ENCODE results near the gene SHISA7.
"Not testable (repeated sequence)": the region's sequence is repeated elsewhere in the genome, so short reads cannot be mapped to it uniquely, and the experiment has no call there.

Gene SHISA7

DNA sequence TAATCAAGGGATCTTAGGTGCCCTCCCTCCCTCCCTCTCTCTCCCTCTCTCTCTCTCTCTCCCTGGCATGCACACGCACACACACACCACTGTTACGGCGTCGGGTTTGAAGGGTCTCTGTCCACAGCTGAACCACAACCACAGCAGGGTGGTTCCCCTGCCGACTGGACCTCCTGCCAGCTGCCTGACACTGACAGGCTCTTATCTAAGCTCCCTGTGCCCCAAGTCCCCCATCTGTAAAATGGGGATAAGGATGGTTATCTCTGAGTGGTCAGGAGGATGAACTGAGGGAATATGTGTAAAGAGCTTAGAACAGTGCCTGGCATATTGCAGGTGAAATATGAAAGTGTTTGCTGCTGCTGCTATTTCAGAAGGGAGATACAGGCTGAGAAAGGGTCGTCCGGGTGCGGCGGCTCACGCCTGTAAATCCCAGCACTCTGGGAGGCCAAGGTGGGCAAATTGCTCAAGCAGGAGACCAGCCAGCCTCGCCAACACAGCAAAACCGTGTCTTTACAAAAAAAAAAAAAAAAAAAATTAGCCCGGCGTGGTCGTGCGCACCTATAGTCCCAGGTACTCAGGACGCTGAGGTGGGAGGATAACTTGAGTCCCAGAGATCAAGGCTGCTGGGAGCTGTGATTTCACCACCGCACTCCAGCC is 852 bp upstream of the SHISA7 start:
- no peak for DNase-seq

DNA sequence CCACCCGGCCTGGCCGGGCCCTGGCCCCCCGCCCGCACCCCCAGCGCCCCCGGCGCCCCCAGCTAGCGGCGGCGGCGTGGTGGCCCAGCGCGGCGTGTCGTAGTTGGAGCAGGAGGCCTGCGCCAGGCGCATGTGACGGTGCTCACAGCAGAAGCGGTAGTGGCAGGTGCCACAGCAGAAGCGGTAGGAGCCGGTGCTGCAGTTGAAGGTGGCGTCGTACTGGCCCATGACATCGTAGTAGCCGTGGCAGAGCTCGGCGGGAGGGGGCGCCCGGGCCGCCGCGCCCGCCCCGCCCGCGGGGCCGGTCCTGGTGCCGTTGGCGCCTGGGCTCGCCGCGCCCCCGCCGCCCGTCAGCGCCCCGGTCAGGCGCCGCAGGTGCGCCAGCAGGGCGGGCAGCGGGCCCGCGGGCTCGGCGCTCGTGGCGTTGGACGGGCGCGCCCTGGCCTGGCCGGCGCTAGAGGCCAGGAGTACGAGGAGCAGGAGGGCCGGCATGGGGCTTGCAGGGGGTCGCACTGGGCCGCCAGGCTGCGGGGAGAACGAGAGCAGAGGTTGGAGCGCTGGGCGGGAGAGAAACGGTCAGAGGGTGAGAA is 633 bp downstream of the SHISA7 start:
- DNase-seq: peak; percentile 39

DNA sequence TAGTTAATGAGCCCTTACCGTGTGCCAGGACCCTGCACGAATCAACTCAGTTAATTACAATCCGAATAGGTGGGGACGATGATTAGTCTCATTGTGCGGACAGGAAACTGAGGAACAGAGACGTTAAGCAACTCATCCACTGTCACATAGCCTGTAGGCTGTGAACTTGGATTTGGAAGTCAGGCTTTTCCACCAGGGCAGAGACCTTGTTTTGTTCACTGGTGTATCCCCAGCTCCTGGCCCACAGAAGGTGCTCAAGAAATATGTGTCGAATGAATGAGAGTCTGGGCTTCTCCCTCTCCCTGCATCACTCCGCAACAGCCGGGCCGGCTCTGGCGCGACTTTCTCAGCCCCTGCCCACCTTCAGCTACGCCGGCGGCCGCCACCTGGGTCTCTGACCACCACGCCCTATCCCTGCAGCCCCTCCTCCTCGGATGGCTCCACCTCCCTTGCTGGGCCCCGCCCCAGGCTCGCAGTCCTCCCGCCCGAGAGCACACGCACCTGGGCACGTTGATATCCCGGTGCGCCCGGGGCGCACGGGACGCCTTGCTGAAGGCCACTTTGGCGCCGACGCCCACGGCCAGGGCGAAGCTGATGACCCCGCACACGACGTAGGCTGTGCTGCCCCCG is 1.3 kb downstream of the SHISA7 start:
- DNase-seq: peak; percentile 74

DNA sequence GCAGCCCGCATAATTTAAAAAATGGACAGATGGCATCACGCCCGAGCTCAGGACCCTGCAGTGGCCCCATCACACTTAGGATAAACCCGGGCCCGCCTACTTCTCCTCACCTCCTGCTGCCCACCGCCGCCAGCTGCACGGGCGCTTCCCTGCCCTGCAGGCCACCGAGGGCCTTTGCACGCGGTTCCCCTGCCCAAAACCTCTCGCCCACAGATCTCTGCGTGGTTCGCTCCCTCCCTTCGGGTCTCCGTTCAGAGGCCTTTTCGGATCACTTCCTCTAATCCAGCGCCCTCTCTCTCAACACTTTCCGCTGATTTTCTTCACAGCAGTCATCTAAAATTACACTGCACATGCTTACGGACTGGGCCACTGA is 1.8 kb downstream of the SHISA7 start:
- DNase-seq: no peak

DNA sequence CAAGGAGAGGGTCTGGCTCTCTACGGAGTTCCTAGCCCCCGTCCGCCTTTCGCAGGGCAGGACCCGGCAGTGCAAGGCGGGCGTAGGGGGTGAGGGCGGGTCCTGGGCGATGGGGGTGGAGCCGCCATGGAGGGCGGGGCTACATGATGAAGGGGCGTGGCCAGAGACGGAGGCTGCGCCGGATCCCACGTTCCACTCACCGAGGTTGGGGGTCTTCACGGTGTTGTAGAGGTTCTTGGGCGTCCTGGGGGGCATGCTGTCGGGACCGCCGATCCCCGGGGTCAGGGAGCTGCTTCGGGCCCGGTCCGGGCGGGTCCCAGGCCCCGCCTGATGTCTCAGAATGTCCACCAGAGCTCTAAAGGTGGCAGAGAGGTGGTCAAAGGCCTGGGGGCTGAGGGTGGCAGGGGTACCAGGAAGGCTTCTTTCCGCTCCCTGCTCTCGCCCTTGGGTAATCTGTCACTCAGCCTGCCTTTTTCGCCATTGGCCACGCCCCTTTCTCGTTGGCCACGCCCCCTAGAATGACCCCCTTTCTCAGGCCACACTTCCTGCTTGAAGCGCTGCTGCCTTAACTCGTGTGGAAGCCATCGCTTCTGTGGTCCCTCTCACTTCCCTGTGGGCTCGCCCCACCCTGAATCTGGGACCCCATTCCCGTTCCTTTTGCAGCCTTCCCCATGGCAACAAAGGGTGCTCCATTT is 2.5 kb downstream of the SHISA7 start:
- DNase-seq: no peak

DNA sequence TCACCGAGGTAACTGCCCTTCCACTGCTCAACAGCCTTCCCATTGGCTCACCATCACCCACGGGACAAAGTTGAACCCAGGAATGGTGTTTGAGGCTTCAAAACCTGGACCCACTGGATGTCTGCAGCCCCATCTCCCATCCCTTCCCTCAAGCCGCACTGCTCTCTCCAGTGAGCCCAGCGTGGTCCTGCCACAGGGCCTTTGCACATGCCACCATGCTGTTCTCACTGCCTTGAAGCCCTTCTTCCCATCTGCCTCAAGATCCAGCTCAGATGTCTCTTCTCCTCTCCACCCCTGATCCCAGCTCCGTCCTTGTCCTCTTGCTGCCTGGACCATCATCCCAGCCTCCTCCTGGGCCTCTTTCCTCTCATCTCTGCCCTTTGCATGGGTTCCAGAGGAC is 4.0 kb downstream of the SHISA7 start:
- DNase-seq: no peak

DNA sequence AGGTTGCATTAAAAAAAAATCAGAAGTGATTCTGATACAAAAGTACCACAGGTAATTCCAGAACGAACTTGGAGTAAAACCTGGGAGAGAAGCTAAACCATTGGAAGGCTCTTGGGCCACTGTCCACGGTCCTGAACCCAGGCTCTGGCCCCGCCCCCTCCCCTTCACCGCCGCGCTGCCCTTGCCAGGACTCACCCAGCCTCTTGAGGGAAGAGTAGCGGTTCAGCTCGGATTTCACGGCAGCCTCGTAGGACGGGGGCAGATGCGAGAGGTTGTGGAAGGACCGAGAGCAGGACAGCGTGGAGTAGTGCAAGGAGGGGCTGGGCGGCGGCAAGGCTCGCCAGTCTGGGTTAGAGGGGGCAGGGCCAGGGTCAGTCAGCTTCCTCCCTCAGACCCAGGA is 5.7 kb downstream of the SHISA7 start:
- peak; percentile 71 for DNase-seq

DNA sequence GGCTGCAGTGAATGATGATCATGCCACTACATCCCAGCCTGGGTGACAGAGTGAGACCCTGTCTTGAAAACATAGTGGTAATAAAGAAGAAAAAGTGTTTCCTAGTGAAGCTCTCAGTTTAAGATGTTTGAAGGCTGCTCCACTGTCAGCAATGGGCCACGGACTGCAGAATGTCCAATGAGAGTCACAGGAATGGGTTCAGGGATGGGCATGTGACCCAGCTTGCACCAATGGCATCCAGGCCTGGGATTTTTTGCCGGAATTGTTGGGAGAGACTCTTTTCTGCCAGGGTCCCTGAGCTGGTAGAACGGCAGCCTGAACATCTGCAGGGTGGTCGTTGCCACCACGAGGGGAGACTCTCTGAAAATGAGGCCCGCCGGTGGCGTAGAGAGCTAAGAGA is 6.3 kb downstream of the SHISA7 start:
- DNase-seq: no peak

DNA sequence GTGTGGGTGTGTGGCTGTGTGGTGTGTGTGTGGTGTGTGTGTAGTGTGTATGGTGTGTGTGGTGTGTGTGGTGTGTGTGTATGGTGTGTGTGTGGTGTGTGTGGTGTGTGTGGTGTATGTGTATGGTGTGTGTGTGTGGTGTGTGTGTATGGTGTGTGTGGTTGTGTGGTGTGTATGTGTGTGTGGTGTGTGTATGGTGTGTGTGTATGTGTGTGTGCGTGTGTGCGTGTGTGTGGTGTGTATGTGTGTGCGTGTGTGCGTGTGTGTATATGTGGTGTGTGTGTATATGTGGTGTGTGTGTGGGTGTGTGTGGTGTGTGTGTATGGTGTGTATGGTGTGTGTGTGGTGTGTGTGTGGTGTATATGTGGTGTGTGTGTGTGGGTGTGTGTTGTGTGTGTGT is 8.1 kb downstream of the SHISA7 start:
- DNase-seq: no peak

DNA sequence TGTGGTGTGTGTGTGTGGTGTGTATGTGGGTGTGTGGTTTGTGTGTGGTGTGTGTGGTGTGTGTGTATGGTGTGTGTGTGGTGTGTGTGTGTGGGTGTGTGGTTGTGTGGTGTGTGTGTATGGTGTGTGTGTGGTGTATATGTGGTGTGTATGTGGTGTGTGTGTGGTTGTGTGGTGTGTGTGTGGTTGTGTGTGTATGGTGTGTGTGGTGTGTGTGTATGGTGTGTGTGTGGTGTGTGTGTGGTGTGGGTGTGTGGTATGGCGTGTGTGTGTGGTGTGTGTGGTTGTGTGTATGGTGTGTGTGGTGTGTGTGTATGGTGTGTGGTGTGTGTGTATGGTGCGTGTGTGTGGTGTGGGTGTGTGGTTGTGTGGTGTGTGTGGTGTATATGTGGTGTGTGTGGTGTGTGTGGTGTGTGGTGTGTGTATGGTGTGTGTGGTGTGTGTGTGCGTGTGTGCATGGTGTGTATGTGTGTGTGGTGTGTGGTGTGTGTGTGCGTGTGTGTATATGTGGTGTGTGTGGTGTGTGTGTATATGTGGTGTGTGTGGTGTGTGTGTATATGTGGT is 8.7 kb downstream of the SHISA7 start:
- DNase-seq: no peak

DNA sequence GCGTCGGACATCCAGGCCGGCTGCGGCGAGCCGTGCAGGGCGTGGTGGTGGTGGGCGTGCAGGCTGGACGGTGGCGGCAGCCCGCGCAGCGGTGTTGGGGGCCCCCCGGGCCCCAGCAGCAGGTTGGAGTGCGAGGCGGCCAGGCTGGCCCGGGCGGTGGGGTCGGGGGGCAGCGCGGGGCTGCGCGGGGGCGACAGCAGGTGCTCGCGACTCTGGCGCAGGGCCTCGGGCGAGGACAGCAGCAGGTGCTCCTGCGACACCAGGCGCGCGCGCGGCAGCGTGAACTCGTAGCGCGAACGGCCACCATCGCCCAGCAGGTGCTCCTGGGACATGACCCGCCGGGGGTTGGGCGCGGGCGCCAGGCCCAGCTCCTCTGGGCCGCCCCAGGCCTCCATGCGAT is 9.8 kb downstream of the SHISA7 start:
- no peak for DNase-seq

DNA sequence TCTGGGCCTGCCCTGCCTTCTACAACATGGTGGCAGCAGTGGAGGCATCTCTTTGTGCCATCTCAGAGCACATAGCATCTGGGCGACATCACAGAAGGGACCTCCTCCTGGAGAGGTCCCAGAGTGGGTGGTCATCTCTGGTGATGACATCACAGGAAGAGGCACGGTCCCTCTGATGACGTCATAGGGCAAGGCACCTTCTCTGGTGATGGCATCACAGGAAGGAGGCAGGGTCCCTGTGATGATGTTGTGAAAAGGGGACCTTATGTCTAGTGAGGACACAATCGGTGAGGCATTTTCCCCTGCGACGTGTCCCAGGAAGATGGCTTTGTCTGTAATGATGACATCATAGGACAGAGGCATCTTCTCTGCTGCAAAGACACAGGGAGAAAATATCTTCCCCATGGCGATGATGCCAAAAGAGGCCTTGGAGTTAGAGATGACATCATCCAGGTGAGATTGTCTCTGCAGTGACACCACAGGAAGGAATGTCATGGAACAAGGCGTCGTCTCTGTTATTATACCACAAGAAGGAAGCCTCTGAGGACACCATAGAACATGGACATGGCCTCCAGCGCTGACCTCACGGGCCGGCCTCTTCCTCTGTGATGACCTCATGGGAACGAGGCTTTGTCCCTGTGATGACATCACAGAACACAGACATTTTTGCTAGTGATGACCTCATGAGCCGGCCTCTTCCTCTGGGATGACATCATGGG is 10.7 kb downstream of the SHISA7 start:
- no peak for DNase-seq

DNA sequence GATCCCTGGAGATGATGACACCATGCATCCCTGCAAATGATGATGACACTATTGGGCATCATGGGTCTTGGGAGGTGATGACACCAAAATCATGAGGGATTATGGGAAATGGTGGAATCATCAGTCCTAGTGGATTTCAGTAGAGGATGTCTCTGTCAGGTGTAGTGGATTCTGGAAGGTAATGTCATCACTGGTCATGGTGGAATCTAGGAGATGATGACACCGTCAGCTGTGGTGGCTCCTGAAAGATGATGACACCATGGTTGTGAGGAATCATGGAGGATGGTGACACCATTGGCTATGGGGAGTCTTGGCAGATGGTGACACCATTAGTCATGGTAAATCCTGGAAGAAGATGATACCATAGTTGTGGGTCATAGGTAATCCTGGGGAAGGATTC is 11.9 kb downstream of the SHISA7 start:
- DNase-seq: no peak

DNA sequence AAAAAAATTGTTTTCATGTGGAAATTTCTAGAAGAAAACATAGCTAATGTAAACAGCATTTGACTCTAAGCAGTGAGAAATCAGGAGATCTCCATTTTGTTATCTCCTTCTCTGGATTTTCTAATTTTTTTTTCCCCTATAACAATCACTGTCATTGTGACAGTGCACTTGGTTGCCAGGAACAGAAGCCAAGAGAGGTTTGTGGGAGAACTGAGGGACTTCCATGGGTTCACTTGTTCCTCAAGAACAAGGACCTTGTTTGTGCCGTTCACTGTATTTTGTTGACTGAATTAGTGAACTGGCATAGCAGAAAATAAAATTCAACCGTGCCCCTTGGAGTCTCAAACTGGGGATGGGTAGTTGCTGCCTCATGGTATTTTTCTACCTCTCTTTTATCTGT is 17.1 kb downstream of the SHISA7 start:
- no peak for DNase-seq

DNA sequence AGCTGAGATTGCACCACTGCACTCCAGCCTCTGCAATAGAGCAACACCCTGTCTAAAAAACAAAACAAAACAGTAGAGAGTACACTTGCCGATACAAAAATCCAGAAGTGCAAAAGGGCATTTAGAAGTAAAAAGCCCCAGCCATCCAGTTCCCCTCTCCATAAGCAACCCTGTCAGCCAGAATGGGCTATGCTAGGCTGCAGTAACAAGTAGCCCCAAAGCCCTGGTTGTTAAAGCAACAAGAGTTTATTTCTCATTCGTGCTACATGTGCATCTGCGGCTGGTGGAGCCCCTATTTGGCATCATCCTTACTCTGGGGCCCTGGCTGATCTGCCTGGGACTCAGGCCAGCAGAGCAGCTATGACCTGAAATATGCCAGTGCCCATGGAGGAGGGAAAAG is 18.6 kb downstream of the SHISA7 start:
- DNase-seq: no peak

DNA sequence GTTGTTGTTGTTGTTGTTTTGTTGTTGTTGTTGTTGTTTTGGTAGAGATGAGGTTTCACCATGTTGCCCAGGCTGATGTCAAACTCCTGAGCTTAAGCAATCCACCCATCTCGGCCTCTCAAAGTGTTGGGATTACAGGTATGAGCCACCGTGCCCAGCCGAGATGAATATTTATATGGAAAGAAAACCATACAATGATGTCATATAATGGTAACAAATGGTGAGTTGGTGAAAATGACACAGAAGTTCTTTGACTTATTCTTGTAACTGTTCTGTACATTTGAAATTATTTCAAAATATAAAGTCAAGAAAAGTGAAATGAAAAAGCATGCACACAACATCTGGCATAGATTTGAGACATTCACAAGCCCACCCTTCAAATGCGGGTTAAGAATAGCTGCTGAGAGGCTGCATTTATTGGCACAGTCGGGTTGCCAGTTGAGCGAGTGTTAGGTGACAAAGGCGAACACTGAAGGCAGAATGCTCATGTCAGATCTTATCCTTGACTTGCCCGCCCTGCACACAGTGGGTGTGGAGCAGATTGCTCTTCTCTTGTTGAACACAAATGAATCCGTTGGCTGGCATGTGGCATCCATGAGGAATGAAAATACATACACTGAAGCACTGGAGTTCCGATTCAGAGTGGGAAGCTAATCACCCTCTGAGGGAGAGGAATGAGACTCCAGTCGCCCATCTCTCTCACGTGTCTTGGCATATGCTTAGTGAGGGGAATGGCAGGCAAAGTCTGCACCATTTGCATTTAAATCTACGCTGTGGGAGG is 19.7 kb downstream of the SHISA7 start:
- no peak for DNase-seq

DNA sequence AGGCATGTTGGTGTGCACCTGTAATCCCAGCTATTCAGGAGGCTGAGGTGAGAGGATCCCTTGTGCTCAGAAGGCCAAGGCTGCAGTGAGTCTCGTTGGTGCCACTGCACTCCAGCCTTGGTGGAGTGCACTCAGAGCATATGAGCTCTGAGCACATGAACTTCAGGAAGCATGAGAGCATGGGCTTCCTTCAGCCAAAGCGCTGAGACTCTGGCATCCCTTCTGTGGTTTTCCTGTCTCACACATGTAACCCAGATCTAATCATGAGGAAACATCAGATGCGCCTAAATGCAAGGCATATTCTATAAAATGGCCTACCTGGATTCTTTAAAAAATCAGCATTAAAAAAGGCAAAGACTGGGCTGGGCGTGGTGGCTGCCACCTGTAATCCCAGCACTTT is 21.8 kb downstream of the SHISA7 start:
- not testable (repeated sequence) for DNase-seq

DNA sequence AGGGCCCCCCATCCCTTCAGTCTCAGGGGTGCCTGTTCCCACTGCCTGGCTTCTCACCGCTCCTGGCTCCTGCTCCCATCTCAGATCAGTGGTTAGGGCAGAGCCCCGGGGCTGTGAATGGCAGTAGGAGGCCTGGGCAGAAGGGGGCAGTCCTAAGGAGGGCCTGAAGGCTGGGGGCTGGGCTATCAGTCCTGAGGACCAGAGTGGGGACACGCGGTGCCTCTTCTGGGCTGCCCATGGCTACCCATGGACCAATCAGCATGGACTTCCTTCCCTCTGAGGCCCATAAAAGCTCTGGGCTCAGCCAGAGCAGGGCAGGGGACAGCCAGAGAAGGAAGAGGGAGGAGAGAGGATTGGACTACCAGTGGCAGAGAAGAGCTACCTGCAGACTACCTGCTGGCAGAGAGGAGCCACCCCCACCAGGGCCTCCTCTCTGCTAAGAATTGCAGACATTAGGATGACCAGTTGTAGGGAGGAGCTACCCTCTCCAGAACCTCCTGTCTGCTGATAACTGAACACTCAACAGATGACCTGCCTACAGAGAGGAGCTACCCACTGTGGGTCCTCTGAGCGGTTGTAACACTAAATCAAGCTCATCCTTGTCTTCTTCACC is 23.4 kb downstream of the SHISA7 start:
- no peak for DNase-seq

DNA sequence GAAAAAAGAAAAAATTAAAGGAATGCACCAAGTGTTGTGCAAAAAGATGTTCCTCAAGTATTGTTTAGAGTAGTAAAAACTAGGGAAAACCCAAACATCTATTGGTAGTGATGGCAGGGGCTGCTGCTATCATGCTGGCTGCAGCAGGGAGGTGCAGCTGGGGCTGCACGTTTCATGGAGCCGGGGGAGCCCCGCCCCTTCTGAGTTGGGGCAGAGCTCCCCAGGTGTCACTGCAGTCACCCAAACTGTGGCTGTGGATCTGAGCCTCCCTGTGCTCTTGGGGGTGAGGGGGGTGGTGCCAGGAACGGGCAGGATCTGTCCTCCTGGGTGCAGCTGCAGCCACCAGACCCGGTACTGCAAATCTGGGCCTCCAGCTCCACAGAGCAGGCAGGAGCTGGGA is 24.0 kb downstream of the SHISA7 start:
- DNase-seq: no peak

DNA sequence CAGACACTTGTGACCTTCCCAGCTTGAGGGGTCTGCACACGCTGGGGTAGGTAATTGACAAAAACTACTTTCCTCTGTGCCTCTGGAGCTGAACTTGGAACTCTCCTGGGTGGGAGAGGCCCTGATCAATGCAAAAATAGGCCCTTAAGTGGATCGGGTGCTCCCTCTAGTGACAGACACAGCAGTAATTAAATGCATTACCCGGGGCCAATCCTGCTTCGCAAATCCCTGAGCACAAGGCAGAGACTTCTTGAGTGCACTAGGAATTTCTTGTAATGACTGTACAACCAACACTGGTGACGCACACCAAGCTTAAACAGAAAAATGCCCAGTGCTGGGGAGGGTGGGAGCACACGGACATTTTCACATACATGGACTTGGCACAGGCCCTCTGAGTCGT is 24.9 kb downstream of the SHISA7 start:
- peak; percentile 36 for DNase-seq

DNA sequence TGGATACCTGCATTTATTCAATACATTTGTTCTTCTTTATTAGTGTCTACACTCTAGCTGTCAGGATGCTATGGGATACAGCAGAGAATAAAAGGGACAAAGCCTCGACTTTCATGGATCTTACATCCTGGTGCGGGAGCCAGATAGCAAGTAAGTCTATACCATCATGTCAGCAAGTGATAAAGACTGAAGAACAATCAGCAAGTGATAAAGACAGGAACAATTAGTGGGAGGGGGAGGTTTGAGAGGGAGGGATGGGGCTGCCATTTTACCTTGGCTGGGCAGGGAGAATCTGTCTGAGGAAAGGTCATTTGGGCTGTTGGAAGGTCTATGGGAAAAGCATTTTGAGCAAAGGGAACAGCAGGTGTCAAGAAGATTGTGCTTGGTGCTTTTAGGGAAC is 32.9 kb downstream of the SHISA7 start:
- no peak for DNase-seq

DNA sequence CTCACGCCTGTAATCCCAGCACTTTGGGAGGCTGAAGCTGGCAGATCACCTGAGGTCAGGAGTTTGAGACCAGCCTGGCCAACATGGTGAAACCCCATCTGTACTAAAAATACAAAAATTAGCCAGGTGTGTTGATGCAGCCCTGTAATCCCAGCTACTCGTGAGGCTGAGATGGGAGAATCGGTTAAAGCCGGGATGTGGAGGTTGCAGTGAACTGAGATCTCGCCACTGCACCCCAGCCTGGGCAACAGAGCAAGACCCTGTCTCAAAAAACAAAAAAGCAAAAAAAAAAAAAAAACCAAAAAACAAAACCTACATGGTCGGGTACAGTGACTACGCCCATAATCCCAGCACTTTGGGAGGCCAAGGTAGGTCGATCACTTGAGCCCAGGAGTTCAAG is 33.9 kb downstream of the SHISA7 start:
- DNase-seq: not testable (repeated sequence)

All from DMS79 treated with DMSO at 0.1 percent for 48 hours (cell line).